Gastrocnemius medialis (tissue), 4 donors: ENCODE results near the gene KMT2E. TPM values are rescaled to one million over a fixed set of nuclear protein-coding genes. Genes with fewer than 3 reads are reported as not detected.
A peak's percentile ranks its signal among the peaks of the same experiment; 100 is the strongest.

Experiments
- ATAC-seq, 2 donors: fragments of 150-250 bp; one replicate each; pipeline ENCODE4 v1.9.1; 2016
- DNase-seq, 2 donors: peaks; one replicate each; pipeline ENCODE4 v3.0.0-alpha.2; 2019
- H3K27ac ChIP-seq, 4 donors: fragments of 200-600 bp; sonication (generic); 1 replicate in 1 of 4; 2 replicates in 3 of 4; pipeline ENCODE4 v1.5.1; 2016 to 2018; ENCODE audit warnings: mild to moderate bottlenecking in 2 of 4, moderate library complexity in 1 of 4
- H3K27me3 ChIP-seq, 3 donors: fragments of 200-600 bp; sonication (generic) in 2 of 3; 1 replicate in 1 of 3; 2 replicates in 2 of 3; pipeline versions ENCODE4 v1.5.1 to v1.6.0; 2016 to 2019; ENCODE audit warnings: mild to moderate bottlenecking in 1 of 3, moderate library complexity in 1 of 3
- H3K36me3 ChIP-seq, 2 donors: fragments of 200-600 bp; sonication (generic) in 1 of 2; one replicate each; pipeline ENCODE4 v1.5.1; 2017 to 2018
- H3K4me1 ChIP-seq, 2 donors: fragments of 200-600 bp; sonication (generic) in 1 of 2; one replicate each; pipeline ENCODE4 v1.5.1; 2016 to 2017; ENCODE audit warnings: mild to moderate bottlenecking in 2 of 2
- H3K4me3 ChIP-seq, 4 donors: fragments of 200-600 bp; sonication (generic) in 3 of 4; 1 replicate in 1 of 4; 2 replicates in 3 of 4; pipeline ENCODE4 v1.5.1; 2016 to 2019; ENCODE audit warnings: mild to moderate bottlenecking in 2 of 4
- H3K9me3 ChIP-seq, 3 donors: fragments of 200-600 bp; sonication (generic) in 2 of 3; 1 replicate in 1 of 3; 2 replicates in 2 of 3; pipeline ENCODE4 v1.5.1; 2016 to 2019
- POLR2A ChIP-seq, 2 donors: fragments of 450-650 bp; IDR thresholded peaks; one replicate each; pipeline ENCODE4 v1.6.1; 2017; ENCODE audit warnings: antibody characterized with exemption in 2 of 2, mild to moderate bottlenecking in 2 of 2, moderate library complexity in 2 of 2
- in situ Hi-C, 4 donors: fragments of 200-750 bp; cut with MboI; loops; one replicate each; pipeline versions ENCODE4 v1.15.0 to v1.8.0; 2017; ENCODE audit warnings: low sequenced_read_pairs in 4 of 4
- intact Hi-C: fragments of 100-400 bp; cut with DNase I; formaldehyde crosslinking; loops from one replicate; pipeline ENCODE4 v1.15.1; 2023; ENCODE audit warnings: low total_unique reads
- total RNA-seq, 4 donors: library from RNA; depleted of rRNA; stranded (reverse); fragments of >200 nt; gene quantifications; one replicate each; pipeline versions ENCODE4 v1.1.0 to v1.2.3, GENCODE V29; 2016
- TF ChIP-seq, protein P1 (sequence below), 5 experiments: fragments of 450-650 bp in 3 of 5; fragments of 200-600 bp in 2 of 5; sonication (generic) in 2 of 5; IDR thresholded peaks in 4 of 5; conservative IDR thresholded peaks in 1 of 5; 1 replicate in 4 of 5; 2 replicates in 1 of 5; pipeline ENCODE4 v1.5.1; 2016 to 2019; ENCODE audit warnings: antibody characterized with exemption in 5 of 5, mild to moderate bottlenecking in 3 of 5, moderate library complexity in 3 of 5

Gene KMT2E, protein sequence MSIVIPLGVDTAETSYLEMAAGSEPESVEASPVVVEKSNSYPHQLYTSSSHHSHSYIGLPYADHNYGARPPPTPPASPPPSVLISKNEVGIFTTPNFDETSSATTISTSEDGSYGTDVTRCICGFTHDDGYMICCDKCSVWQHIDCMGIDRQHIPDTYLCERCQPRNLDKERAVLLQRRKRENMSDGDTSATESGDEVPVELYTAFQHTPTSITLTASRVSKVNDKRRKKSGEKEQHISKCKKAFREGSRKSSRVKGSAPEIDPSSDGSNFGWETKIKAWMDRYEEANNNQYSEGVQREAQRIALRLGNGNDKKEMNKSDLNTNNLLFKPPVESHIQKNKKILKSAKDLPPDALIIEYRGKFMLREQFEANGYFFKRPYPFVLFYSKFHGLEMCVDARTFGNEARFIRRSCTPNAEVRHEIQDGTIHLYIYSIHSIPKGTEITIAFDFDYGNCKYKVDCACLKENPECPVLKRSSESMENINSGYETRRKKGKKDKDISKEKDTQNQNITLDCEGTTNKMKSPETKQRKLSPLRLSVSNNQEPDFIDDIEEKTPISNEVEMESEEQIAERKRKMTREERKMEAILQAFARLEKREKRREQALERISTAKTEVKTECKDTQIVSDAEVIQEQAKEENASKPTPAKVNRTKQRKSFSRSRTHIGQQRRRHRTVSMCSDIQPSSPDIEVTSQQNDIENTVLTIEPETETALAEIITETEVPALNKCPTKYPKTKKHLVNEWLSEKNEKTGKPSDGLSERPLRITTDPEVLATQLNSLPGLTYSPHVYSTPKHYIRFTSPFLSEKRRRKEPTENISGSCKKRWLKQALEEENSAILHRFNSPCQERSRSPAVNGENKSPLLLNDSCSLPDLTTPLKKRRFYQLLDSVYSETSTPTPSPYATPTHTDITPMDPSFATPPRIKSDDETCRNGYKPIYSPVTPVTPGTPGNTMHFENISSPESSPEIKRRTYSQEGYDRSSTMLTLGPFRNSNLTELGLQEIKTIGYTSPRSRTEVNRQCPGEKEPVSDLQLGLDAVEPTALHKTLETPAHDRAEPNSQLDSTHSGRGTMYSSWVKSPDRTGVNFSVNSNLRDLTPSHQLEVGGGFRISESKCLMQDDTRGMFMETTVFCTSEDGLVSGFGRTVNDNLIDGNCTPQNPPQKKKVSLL (N-terminal part only)
- 10 to 100 TPM; 29.7 to 72.1 (median 38.0) TPM for total RNA-seq

DNA sequence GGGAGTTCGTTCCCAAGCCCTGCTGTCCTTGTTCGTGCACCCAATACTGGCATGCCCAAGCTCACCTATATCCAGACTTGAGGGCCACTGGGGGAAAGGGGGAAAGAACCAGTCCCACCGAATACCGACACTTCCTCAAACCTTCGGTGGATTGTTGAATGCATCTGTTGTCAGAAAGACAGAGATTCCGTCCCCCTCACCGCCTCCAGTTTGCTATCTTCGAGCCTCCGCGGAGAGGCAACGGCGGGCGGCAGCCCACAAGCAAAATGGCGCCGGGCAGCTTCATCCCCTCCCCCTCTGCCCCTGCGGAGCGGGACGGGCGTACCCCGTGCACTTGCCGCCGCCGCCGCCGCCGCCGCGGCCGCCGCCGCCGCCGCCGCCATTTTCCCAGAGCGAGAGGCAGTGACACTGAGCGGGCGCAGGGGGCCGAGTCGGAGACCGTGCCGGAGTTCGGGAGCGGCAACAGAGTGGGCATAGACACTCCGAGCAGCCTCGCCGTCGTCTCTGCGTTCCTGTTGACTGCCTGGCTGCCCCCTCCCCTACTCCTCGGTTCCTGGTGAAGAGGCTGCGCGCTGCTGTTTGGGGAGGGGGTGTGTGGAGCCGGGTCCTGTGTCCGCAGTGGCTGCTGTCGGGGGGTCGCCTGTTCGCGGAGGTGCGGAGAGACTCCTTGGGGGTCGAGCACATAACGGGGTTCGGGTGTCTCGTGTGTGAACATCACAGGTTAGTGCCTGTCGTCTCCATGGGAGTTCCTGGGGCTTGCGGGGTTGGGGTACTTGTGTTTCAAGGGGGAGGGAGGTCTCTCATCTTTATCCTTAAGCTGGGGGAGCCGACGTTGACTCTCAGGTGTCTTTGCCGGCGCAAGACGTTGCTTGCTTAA is at the start of gene KMT2E:
Gene KMT2E (plus strand): TSS at position 390 of the 877 bp plus-strand sequence. CDS start 26,748 bp downstream, outside the sequence.
- DNase-seq (peak; percentile 86), ATAC-seq (peak; percentile 48 to 54)
- Histone ChIP-seq H3K27me3 (no peaks in the 10 kb centered on the region), H3K9me3 (no peaks in the 10 kb centered on the region), H3K4me1 (peaks cover 51 to 54% of the 10 kb centered on the region in 2 donors), H3K4me3 (peak within 1 kb of the TSS; percentile 81 to 98 (median 92)), H3K36me3 (no peaks in the 10 kb centered on the region), H3K27ac (peak within 1 kb of the TSS in 1 of 4 donors; percentile 100)
- intact Hi-C loops (loop anchor here (1.0 to 5.0 kb wide), 2 partner anchors 30 to 1098 kb away; partner anchors contain the start of gene SYPL1), in situ Hi-C loops (loop anchor here in 1 of 4 donors (25.0 kb wide), 1 partner anchor 1098 kb away; the partner anchor contains the start of gene SYPL1)
- TF ChIP-seq, protein P1, sequence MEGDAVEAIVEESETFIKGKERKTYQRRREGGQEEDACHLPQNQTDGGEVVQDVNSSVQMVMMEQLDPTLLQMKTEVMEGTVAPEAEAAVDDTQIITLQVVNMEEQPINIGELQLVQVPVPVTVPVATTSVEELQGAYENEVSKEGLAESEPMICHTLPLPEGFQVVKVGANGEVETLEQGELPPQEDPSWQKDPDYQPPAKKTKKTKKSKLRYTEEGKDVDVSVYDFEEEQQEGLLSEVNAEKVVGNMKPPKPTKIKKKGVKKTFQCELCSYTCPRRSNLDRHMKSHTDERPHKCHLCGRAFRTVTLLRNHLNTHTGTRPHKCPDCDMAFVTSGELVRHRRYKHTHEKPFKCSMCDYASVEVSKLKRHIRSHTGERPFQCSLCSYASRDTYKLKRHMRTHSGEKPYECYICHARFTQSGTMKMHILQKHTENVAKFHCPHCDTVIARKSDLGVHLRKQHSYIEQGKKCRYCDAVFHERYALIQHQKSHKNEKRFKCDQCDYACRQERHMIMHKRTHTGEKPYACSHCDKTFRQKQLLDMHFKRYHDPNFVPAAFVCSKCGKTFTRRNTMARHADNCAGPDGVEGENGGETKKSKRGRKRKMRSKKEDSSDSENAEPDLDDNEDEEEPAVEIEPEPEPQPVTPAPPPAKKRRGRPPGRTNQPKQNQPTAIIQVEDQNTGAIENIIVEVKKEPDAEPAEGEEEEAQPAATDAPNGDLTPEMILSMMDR (IDR thresholded peaks at IDR 0.05 in 4 of 5, conservative IDR thresholded peaks at IDR 0.05 in 1 of 5): peak in 1 of 5 experiments; percentile 21
- TF ChIP-seq POLR2A (IDR thresholded peaks at IDR 0.05): peak in 1 of 2 donors; percentile 3

GRCh38 chr7:104964626-104965236 is 49.3 kb upstream of the KMT2E start:
- Histone ChIP-seq H3K4me1 (peaks cover 4 to 18% of the 10 kb centered on the region in 2 donors), H3K9me3 (no peaks in the 10 kb centered on the region), H3K27me3 (no peaks in the 10 kb centered on the region), H3K27ac (no peak overlapping the region), H3K4me3 (no peak overlapping the region), H3K36me3 (no peaks in the 10 kb centered on the region)
- ATAC-seq (no peak), DNase-seq (no peak)
- no peak for TF ChIP-seq POLR2A (IDR thresholded peaks at IDR 0.05)
- TF ChIP-seq, protein P1 (IDR thresholded peaks at IDR 0.05 in 4 of 5, conservative IDR thresholded peaks at IDR 0.05 in 1 of 5): no peak
- intact Hi-C loops (no loop called here), in situ Hi-C loops (no loop called here)

GRCh38 chr7:104966022-104966421 is 48.0 kb upstream of the KMT2E start:
- H3K27me3 ChIP-seq: no peaks in the 10 kb centered on the region
- DNase-seq: no peak
- no peak for ATAC-seq
- no peaks in the 10 kb centered on the region for H3K36me3 ChIP-seq
- TF ChIP-seq, protein P1 (IDR thresholded peaks at IDR 0.05 in 4 of 5, conservative IDR thresholded peaks at IDR 0.05 in 1 of 5): no peak
- TF ChIP-seq POLR2A (IDR thresholded peaks at IDR 0.05): no peak
- H3K4me3 ChIP-seq: no peak overlapping the region
- H3K27ac ChIP-seq: no peak overlapping the region
- peaks cover 4 to 18% of the 10 kb centered on the region in 2 donors for H3K4me1 ChIP-seq
- intact Hi-C loops (no loop called here), in situ Hi-C loops (no loop called here)
- no peaks in the 10 kb centered on the region for H3K9me3 ChIP-seq
